ENCODE results near the gene LRP10.
"Not testable (repeated sequence)": the region's sequence is repeated elsewhere in the genome, so short reads cannot be mapped to it uniquely, and the experiment has no call there.

Gene LRP10

DNA sequence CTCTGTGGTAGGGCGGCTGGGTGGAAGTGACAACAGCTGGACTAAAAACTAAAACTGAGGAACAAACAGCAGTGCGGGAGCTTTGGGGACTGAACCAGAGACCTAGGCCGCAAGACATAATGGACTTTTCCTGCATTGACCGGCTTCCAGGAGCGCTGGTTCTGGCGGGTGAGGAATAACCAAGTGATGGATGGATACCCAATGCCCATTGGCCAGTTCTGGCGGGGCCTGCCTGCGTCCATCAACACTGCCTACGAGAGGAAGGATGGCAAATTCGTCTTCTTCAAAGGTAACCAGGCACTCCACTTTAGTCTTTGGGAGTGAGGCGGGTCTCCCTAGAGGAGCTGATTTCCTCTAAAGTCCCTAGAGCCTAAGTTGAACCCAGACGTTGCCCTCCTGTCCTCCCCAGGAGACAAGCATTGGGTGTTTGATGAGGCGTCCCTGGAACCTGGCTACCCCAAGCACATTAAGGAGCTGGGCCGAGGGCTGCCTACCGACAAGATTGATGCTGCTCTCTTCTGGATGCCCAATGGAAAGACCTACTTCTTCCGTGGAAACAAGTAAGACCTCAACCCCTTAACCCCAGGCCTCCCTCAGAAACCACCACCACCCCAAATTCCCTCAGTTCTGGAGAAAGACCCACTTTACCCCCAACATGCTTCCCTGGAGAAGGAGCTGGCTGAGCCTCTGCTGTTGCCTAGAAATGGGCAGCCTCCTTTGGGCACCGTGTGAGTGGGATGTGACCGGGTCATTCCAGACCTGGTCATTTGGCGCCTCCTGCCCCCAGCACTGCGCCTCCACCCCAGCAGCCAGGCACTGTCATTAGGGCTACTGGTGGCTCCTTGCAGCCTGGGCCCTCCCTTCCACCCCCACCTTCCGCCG lies 27.1 kb upstream of the LRP10 start:
- DNase-seq: no peak

DNA sequence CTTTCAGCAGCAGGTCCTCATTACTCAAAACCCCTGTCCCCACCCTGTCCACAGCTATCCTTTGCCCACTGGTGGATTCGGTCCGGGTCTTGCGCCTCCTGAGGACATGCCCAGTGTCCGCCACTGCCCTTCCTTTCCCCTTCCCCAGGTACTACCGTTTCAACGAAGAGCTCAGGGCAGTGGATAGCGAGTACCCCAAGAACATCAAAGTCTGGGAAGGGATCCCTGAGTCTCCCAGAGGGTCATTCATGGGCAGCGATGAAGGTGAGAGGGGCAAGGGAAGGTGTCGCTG lies 26.5 kb upstream of the LRP10 start:
- DNase-seq: no peak

DNA sequence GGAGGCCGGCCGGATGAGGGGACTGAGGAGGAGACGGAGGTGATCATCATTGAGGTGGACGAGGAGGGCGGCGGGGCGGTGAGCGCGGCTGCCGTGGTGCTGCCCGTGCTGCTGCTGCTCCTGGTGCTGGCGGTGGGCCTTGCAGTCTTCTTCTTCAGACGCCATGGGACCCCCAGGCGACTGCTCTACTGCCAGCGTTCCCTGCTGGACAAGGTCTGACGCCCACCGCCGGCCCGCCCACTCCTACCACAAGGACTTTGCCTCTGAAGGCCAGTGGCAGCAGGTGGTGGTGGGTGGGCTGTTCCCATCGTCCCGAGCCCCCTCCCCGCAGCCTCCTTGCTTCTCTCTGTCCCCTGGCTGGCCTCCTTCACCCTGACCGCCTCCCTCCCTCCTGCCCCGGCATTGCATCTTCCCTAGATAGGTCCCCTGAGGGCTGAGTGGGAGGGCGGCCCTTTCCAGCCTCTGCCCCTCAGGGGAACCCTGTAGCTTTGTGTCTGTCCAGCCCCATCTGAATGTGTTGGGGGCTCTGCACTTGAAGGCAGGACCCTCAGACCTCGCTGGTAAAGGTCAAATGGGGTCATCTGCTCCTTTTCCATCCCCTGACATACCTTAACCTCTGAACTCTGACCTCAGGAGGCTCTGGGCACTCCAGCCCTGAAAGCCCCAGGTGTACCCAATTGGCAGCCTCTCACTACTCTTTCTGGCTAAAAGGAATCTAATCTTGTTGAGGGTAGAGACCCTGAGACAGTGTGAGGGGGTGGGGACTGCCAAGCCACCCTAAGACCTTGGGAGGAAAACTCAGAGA lies 25.5 kb upstream of the LRP10 start:
- no peak for DNase-seq

DNA sequence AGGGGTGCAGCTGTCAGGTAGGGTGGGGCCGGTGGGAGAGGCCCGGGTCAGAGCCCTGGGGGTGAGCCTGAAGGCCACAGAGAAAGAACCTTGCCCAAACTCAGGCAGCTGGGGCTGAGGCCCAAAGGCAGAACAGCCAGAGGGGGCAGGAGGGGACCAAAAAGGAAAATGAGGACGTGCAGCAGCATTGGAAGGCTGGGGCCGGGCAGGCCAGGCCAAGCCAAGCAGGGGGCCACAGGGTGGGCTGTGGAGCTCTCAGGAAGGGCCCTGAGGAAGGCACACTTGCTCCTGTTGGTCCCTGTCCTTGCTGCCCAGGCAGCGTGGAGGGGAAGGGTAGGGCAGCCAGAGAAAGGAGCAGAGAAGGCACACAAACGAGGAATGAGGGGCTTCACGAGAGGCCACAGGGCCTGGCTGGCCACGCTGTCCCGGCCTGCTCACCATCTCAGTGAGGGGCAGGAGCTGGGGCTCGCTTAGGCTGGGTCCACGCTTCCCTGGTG lies 24.7 kb upstream of the LRP10 start:
- DNase-seq: no peak

DNA sequence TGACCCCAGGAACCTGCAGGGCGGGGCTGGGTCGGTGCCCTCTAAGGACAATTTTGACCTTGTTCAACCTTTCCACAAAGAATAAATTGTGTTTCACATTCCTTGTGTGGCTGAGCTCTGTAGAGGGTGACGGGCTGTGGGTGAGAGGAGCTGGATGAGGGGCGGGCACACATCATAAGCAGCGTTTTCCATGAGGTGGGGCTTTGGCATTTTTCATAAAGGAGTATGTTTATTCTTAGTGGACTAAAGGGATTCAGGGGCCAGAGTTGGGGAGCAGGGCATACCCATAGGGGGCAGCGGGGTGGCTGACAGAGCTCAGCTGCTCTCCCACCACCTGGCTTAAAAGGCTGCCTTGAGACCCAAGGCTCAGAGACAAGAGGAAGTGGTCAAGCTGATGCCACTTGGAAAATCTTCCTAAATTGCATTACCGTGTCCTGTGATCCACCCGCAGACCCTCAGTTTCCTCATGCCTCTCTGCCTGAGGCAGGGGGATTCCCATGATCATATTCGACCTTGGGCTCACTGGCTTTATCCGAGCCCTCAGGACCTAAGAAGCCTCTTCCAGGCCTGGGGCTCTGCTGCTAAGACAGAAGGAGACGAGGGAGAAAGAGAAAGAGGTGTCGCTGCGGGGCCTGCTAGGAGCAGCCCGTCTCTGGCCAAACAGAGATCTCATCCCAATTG lies 23.7 kb upstream of the LRP10 start:
- DNase-seq: no peak

DNA sequence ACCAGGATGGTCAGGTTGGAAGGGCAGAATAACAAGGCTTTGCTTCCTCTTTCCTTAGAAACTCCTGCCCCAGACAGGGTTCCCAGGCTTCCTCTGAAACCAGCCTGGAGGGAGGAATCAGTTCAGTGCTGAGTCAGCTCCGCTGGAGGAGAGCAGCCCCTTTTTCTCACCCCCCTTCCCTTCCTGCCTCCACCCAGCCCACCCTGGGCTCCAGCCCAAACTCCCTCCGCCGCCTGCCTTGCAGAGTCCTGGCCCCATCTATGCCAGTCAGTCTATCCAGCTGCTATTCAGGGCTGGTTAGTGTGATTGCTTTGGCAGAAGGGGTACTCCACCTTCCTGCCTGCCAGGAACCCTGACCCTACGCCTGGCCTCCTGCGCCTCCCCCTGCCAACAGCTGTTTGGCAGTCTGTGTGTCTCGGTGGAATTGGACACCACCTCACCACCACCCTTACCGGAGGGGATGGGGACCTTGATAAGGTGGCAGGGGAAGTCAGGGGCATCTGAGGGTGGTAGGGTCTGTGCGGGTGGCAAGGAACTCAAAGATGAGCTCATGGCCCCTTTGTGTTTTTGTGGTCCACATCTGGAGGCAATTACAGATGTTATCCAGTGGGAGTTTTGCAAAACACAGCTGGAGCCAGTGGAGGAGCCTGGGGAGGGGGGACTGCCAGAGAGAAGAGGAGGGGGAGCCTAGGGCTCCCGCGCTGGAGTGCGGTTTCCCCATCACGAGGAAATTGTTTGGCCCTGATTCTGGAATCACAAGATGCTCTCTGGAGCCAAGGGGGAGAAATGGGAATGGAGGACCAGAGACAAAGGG lies 23.0 kb upstream of the LRP10 start:
- DNase-seq: no peak

DNA sequence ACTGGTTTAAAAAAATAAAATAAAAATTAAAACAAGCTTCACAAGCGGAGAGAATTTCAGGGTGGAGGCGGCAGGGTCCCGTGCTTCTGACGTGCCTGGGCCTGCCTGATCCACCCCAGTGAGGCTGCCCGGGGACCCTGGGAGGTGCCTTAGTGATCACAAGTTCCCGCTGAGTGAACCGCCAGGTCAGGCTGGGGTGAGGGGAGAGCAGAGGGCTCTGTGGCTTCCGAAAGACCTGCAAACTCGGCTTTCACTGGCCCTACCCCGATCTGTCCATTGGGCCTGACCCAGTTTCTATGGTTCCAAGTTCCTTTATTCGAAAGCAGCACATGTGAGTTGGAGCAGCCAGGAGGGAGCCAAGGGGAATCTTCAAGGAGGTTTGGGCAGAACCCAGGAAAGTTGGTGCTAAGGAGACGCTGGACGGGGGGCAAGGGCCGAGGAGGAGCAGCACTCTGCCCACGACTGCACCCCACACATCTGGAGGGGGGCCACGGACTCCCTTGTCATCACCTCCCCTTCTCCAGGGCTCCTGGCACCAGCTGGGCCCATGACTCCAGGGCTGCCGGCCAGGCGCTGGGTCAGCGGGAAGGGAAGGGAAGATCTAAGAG lies 22.2 kb upstream of the LRP10 start:
- no peak for DNase-seq

DNA sequence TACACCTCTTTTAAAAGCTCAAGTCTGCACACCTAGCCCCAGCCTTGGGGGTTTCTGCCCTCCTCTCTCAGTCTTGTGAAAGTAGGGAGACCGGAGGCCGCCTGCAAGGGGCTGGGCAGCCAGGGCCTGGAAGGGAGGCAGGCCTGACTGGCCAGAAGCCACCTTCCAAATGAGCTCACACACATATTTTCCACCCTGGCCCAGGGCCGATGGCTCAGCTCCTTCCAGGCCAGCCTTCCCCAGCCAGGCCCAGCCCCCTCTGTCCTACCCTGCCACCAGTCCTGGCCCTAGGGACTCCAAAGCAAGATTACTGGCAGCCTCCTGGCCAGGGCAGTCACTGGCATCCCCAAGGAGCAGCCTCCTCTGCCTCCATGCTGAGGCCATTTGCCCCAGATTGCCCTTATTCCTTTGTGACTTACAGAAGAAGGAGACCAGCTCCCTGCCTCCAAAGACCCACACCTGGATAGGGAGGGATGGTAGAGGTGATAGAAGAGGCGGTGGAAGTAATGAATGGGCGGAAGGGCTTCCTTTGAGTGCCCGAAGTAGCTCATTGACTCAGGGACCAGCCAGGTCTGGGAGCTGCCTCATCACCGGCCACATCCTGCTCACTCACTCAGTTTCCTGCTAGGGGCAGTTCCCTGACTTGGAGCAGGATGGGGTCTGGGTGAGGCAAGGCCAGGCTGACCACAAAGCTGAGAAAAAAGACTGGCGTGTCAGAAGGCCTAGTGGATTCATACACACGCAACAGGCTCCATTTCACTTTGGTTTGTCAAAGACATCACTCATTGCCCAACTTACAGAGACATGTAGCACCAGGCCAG lies 20.4 kb upstream of the LRP10 start:
- DNase-seq: no peak

DNA sequence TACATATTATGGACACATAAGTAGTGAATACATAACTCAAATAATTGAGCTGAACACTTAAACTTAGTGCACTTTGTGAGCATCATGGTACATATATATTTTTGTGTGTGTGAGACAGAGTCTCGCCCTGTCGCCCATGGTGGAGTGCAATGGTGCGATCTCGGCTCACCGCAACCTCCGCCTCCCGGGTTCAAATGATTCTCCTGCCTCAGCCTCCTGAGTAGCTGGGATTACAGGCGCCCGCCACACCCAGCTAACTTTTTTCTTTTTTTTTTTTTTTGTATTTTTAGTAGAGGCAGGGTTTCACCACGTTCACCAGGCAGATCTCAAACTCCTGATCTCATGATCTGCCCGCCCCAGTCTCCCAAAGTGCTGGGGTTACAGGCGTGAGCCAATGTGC lies 19.4 kb upstream of the LRP10 start:
- DNase-seq: not testable (repeated sequence)

DNA sequence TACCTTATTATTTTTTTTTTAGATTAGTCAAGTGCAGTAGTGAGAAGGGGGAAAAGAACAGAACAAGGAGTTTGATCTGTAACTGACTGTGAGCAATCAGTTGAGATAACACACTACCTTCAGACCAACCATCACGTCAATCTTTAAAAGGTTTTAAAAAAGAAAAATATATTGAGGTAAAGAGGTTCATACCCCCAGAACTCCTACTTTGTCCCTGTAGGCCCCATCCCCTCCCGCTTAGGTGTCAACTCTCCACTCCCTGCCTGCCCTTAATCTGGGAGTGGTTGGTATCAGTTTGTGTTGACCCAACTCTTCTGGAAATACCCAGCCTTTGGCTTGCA lies 19.0 kb upstream of the LRP10 start:
- no peak for DNase-seq

DNA sequence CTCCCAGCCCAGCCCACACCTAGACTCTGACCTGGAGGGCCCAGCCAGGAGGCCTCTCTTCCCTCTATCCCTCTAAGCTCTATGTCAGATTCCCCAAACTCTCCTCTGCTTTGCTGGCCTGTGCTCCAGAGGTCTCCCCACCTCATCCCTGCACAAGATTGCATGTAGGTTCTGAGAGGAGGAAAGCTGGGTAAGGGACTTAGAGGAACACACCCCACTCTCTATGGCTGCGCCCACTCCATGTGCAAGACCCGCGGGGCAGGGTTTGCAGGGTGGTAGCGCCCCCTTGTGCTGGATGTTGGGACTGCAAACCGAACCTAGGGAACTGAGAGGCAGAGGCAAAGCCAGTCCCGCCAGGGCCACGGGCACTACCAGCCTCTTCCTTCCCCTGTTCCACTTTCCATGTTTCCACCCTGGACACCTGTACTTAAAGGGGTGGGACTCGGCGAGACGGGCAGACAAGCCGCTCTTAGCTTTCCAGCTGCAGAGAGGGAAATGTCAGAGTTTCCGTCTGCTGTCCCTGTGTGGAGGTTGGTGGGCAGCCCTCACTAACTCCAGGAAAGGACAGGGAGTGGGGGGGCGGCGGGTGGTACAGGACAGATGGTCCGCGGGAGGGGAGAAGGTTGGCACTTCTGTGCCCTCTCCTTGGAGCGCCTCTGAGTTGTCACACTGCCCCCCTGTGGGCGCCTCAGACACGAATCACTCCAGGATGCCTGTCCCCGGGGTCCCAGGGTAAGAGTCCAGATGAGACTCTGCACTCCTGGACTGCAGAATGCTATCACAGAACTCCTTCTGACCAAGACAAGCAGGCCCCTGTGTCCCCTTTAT lies 18.4 kb upstream of the LRP10 start:
- peak; percentile 81 for DNase-seq

DNA sequence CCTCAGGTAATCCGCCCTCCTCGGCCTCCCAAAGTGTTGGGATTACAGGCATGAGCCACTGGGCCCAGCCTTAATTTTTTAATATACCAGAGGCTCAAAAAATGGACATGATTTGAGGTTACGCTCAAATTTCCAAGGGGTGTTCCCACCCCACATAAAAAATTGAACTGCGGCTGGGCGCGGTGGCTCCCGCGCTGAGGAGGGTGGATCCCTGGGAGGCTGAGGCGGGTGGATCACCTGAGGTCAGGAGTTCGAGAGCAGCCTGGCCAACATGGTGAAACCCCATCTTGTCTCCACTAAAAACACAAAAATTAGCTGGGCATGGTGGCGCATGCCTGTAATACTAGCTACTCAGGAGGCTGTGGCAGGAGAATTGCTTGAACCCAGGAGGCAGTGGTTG lies 17.2 kb upstream of the LRP10 start:
- not testable (repeated sequence) for DNase-seq

DNA sequence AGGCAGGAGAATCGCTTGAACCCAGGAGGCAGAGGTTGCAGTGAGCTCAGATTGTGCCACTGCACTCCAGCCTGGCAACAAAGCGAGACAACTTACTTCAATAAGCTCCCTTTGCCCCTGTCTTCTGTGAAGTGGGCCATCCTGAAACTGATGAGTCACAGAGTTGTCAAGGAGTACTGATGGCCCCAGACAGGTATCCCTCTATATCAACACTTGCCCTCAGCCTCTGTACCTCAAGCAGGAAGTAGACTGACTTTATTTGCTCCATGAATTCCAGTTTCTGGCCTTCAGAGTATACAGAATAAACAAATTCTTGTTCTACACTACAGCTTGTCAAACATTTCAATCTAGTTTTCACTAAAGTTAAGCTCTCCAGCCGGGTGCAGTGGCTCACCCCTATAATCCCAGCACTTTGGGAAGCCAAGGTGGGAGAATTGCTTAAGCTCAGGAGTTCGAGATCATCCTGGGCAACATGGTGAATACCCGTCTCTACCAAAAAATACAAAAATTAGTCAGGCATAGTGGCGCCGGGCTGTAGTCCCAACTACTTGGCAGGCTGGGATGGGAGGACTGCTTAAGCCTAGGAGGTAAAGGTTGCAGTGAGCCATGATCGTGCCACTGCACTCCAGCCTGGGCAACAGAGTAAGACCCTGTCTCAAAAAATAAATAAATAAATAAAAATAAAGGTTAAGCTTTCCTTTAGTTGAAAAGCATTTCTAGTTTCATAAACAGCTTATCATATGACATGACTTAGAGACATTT lies 16.4 kb upstream of the LRP10 start:
- no peak for DNase-seq

DNA sequence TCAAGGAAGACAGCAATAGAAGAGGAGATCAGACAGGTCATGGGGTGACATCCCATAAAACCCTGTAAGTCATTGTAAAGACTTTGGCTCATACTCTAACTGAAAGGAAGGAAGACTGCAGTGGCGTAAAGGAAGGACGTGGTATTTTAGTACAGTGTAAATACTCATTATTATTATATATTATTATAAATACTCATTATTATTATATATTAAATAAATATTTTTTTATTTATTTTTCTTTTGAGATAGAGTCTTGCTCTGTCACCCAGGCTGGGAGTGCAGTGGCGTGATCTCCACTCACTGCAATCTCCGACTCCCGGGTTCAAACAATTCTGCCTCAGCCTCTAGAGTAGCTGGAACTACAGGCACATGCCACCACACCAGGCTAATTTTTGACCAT lies 15.1 kb upstream of the LRP10 start:
- no peak for DNase-seq

DNA sequence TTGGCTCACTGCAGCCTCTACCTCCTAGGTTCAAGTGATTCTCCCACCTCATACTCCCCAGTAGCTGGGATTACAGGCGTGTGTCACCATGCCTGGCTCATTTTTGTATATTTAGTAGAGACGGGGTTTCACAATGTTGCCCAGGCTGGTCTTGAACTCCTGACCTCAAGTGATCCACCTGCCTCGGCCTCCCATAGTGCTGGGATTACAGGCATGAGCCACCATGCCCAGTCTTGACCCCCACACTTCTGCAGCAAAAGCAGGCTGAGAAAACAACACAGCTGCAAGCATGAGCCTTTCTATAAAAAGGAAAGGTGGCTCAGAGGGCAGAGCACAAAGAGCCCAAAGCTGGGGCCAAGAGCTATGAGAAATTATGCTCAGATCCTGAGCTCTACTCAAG lies 11.2 kb upstream of the LRP10 start:
- not testable (repeated sequence) for DNase-seq

DNA sequence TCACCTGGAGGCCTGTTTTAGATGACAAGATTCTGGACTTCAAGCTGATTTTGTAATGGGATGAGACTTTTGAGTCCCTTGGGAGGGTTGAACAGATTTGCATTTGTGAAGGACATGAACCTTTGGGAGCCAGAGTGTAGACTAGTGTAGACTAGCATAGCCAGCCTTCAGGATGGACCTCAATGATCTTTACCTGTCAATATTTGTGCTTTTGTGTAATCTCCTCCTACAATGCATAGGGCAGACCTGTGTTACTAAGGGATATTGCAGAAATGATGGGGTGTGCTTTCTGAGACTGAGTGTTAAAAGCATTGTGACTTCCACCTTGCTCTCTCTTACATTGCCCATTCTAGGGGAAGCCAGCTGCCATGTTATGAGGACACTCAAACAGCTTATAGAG lies 9.9 kb upstream of the LRP10 start:
- no peak for DNase-seq

DNA sequence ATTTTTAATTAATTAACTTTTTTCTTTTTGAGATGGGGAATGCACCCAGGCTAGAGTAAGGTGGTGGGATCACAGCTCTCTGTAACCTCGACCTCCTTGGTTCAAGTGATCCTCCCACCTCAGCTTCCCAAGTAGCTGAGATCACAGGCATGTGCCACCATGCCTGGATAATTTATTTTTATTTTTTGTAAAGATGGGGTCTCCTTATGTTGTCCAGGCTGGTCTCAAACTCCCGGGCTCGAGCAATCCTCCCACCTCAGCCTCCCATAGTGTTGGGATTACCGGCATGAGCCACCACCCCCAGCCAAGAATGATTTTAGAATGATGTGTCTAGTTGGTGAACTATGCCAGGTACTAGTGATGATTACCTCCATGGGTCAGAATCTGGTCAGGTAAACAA lies 6.6 kb upstream of the LRP10 start:
- DNase-seq: no peak

DNA sequence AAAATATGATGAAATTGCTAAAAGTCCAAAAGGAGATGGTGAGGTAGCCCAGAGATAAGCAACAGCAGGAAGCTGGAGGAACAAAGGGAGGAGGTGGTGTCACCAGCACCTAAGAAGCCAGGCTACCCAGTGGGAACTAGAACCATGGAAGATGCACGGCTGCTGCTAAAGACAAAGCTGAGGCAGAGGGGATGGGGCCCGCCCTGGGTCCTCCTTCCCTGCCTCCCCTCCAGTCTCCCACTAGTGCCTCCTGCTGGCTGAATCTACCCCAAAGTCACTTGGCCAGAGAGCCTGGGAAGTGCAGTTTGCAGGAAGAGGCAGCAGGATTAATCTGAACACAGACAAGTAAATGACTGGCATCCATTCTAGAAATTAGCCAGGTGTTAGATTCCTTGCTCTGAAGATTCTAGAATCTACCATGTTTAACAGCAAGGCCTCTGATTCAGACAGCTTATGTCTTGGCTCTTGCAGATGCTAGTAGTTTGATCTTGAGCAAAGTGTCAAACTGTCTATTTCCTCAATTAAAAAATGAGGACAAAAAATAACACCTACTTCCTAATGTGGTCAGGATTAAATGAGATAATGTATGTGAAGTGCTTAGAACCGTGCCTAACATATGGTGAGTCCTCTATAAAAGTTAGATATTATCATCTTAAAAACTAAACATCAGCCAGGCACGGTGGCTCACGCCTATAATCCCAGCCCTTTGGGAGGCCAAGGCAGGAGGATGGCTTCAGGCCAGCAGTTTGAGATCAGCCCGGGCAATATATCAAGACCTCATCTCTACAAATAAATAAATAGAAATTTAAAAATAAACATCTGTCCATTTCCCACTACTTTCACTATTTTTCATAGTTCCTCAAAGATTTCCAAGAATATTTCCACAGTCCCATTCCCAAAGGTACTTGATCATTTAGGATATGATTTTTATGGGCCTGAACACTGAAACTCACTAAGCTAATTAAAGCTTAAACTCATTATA lies 5.8 kb upstream of the LRP10 start:
- no peak for DNase-seq

DNA sequence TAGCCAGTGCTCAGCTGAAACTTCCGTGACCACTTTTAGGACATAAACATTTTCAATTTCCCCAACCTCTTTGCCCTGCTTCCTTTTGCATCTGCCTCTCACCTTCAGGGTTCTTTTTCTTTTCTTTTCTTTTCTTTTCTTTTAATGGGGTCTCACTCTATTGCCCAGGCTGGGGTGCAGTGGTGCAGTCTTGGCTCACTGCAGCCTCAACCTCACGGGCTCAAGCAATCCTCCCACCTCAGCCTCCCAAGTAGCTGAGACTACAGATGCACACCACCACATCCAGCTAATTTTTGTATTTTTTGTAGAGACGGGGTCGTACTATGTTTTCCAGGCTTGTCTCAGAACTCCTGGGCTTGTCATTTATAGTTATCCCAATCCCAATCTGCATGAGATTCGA lies 4.7 kb upstream of the LRP10 start:
- no peak for DNase-seq

All from CD4-positive, alpha-beta T cell treated with Interleukin-4 for 4 hours (primary cell).